HL-60/S4 treated with phorbol 12-myristate 13-acetate at 8.2 ng/mL for 4 days and 3 days (cell line): ENCODE results near the gene SOX5.
"Not testable (repeated sequence)": the region's sequence is repeated elsewhere in the genome, so short reads cannot be mapped to it uniquely, and the experiment has no call there.

Source experiments
- in situ Hi-C: fragments of 300-500 bp; cut with MboI; formaldehyde crosslinking; loops from 2 replicates; pipeline ENCODE4 v1.15.0; 2022; ENCODE audit warnings: low sequenced_read_pairs

SOX5 gene

DNA sequence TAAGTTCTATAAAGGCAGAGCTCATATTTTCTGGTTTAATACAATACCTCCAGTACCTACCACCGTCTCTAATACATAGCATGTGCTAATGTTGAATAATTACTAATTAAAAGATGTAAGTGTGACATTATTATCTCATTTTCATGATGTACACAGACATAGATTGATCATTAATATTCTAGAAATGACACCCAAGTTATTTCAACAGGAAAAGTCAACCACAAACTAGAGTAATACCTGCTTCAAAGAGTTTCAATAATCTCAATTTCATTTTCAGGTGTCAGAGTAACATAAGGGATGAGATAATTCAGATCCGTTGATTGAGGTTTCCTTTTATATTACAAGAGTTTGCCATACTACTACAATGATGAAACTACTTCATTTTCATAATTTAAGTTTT is 388.9 kb downstream of the SOX5 start:
- in situ Hi-C loops = no loop called here

DNA sequence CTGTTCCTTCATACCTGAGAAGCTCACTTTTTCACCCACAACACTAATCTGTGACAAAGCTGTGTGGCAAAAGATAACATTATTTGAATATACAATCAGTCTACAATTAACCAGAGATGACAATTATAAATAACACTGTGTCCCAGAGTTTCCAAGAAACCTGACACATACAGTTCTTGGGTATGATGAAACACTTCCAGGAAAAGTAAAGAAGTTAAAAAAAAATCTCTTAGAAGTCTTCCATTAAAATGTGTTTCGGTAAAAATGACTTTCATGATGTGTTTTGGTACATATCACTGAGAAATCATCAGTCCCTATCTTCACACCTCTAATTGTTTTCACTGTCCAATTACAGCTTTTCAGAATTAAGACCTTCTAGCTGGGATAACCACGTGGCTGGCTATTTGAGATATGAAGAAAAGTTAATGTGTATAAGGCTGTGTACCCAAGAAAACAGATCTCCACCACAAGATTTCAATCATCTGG is 390.2 kb downstream of the SOX5 start:
- in situ Hi-C loops = no loop called here

DNA sequence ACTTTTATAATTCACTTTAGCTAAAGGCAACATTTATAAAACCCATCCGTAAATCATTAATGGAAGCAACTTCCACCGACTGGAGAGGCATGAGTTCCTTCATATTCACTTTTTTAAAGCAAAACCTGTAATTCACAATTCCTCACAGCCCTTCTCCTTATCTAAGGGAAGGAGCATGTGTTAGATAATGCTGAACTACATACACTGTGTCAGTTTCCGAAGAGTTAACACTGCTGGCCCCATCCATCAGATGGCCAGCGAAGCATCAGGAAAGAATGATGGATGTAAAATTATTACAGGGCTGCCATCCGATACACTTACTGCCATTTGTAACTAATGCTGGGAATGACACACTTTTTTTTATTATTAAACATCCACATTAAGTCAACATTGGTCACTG is 392.8 kb downstream of the SOX5 start:
- in situ Hi-C loops = no loop called here

DNA sequence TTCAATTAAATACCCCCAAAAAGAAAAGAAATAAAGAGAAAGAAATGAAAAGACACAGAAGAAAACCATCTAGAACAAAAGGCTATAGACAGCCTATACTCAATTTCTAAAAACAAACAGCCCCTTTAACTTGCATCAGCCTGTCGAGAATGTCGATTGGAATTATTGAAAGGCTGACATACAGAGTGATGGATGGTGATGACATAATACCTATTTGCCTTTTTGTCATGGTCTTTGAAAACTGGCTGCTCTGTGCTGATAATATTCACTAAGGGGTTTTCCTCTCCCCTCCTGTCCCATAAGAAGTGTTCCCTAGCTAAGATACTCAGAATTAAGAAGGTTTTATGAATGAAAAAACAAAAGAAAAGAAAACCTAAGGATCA is 393.7 kb downstream of the SOX5 start:
- in situ Hi-C loops = no loop called here

DNA sequence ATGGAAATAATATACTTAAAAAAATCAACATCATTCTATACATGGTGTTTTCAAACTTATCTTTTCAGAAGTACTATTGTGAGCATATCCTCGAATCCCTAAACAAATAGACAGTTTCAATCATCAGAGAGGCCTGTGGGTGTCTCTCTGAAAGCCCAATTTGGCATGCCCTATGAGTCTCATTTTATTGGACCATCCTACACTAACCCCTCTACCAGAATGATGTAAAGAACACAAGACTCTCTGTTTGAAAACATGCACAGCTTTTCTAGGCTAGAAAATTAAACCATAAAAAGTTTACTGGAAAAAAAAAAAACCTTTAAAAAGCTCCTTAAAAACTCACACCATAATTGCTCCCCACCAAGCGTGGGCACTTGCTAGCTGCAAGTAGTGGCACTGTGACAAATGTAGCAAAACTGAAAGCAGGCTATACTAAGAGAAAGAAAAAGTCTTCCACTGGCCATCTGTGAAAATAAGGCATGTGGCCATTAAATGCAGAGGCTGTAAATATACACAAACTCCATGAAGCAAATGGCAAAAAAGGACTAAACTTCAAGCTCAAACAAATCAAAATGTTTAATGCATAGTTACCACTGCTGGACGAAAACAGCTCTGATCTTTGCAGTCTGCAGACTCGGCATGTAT is 394.2 kb downstream of the SOX5 start:
- in situ Hi-C loops = no loop called here

DNA sequence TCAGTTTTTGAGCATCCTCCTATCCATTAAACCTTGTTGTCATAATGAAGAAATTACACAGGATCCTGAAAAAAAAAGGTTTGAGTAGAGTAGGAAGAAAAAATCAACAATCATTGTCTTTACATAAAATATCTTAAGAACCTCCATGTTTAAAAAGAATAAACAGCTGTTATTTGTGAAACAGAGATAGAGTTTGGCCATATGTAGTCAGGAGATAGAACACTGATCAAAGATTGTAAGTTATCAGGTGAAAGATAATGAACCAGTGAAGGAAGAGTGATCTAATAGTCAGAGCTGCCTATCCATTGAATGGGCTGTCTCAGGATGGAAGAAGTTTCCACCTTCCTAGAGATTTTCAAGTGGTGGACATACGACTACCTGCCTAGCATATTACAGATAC is 397.1 kb downstream of the SOX5 start:
- in situ Hi-C loops = no loop called here

DNA sequence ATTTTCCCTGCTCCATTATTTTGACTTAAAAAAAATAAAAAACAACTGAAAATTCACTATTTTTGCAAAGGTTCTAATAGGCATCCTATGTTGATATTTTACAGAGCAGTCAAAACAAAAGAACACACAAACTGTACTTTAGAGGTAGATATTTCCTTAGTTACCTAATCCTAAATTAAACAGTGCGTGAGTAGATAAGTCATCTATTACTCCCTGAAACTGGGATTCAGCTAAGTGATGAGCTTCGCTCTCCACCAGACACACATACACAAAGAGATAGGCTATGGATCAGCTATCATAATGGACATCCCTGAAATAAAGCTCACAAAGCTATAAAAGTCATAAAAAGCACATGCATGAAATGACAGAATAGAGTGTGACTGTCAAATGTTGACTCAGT is 398.7 kb downstream of the SOX5 start:
- in situ Hi-C loops = no loop called here

DNA sequence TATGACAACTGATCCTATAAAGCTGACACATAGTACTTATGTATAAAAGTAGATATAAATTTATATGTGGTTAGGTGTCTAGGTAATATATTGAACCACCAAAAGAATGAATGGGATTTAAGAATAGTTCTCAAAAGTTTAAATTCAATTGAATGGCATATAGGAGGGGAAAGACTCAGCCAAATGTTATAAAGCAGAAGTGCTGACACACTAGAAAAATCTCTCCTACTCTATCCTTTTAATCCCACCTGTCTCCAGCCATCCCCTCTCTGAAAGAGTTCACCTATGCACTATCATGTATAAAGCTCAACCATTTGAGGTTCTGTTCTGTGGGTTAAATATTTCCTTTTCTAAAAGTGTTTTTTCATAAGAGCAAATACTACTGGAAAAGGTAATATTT is 400.7 kb downstream of the SOX5 start:
- in situ Hi-C loops = no loop called here

DNA sequence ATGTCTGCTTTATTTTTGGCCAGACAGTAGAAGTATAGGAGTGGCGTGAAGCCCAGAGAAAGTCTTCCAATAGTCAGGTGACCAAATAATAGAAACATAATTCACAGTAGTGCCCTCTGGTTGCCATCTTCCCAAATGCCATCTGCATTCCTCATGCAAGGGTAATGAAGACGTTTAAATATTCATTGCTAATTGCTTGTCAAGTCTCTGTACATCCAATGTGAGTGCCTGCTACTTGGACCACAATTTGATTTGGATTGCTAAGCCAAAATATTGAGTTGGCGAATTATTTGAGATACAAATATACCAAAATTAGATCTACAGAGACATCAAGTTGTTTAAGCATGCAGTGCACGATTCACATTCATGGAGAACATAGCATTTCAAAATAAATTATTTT is 402.7 kb downstream of the SOX5 start:
- in situ Hi-C loops = no loop called here

DNA sequence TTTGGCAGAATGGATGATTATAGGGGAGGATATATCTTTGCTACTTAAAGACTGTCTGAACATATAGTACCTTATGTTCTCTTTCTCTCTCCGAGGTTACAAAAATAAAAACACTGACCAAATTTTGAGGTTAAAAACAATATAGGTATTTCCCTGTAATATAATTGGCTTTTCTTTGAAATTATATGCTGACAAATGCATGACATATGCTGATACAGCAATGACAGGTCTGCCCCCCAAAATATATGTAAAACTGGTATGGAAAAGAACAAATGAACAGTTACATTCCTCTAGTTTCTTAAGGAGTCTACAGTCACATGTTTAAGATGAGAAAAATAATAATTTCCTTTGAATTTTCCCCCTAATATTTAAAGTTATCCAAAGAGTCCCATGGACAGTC is 405.7 kb downstream of the SOX5 start:
- in situ Hi-C loops = no loop called here

DNA sequence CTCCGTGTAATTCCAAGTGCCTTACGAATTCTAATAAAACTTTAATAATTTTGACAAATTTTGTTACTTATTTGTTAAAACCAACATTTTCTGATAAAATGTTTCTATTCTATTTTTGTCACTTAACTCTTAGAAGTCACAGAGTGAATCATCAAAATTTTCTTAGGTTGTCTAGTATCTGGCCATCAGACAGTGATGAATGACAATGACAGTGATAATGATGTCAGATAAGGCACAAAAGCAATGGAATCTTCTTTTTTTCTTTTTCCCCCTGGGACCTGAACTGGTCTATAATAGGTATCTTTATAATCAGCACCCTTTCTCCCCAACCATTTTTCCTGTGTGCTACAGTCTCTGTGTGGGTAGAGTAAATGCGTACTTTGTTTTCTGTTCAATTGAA is 407.3 kb downstream of the SOX5 start:
- in situ Hi-C loops = no loop called here

DNA sequence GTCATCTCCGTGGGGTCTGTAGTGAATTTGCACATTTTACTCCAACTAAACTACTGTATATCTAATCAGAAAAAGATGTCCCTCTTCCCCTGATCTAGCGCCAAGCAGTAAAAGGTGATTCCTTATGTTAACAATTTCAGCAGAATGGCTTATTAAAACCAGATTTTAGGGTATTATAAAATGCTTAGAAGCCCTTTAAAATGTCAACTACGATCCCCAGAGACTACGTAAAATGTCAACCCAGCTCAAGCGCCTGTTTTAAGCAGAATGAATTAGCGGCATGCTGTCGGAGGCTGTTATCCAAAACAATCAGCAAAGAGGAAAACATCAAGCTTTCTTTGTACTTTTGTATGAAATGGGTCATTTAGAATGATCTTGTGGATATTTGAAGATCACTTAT is 408.9 kb downstream of the SOX5 start:
- in situ Hi-C loops = no loop called here

DNA sequence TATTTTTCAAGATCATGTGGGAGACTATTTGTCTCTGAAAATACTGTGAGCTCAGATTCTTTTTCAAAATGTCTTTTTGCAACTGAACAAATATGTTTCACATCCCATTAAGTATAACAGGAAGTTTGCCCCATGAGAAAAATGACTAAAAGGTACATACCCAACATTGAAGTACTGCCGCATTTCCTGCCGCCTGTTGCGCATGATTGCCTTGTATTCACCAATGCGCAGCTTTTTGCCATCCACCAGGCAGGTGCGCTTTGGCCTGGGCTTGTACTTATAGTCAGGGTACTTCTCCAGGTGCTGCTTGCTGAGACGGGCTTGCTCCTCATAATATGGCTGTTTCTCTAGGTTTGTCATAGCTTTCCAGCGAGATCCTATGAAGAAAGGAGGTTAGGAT is 413.2 kb downstream of the SOX5 start:
- in situ Hi-C loops = no loop called here

DNA sequence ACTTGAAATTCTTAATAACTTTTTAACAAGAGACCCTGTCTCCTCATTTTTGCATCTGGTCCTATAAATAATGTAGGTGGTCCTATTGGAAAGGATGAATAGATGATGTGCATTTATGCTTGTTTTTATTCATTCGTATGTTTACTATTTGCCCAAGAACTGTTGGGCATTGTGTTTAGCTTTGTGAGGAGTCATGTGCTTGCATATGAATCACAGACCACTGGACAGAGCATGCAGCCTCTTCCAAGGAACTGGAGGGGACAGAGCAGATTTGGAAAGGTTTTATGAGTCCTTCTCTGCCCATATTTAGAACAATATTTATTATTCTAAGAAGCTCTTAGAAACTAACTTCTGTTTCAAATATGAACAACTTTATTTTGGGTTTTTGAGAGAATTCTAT is 414.0 kb downstream of the SOX5 start:
- in situ Hi-C loops = no loop called here

DNA sequence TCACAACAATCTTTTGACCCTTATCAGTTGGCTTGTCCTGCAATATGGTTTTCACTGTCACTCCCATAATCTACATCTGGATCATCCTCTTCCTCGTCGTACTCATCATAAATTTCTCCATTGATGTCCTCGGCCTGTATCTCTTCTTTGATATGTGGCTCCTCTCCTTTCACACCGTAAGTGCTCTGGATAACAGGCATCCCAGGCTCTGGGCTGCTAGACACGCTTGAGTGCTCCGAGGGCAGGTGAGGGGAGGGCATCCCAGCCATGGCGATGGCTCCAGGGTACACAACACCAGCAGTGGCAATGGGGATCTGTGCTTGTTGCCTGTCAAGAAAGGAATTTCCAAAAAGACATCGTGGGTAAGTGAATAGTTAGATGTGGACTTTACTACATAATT is 415.3 kb downstream of the SOX5 start:
- in situ Hi-C loops = no loop called here

DNA sequence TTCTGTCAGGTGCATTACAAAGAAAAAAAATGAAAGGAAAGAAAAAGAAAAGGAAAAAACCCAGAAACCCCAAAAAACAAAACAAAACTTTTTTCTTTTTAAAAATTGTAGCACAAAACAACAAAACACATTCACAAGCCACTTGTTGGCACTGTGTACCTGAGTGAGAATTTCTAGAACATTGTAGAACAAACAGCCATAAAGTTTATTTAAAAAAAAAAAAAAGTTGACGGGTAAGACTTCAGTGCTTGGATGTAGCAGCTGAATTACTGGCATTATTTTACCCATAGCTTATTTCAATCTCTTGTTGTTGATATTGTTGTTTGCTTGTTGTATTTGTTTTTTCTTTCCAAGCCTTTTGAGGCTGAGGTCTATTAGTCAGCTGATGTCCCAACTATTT is 415.8 kb downstream of the SOX5 start:
- in situ Hi-C loops = no loop called here

DNA sequence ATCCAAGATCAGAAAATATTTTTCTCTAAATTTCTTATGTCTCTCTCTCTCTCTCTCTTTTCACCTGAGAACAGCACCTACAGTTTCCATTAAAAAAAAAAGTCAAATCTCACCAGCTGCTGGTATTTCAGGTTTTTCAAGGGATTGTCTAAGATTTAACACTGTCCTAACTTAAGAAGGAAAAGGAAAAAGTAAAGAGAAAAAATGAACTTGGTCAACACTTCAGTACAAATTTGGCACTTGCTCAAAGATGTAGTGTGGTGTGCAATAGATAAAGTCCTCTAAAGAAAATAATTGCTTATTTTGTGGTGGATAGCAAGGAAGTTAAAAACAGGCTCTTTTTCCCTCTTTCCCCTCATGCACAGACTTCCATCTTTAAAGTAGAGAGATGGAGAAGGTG is 416.2 kb downstream of the SOX5 start:
- in situ Hi-C loops = no loop called here

DNA sequence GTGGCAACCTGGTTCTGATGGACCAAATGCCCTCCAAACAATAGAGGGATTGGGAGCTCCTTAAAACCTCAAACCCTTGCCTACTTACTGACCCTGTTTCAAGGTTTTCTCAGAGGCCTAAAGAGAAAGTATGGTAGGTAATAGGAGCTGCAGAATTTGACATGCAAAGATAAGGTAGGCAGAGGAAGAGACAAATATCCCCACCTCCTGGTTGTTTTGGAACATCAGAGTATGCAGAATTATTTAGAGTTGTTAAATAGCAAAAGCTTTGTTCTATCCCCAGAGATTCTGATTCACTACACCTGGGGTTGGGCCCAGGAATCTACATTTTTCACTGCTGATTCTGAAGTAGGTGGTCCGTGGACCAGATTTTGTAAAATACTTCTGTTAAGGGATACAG is 421.2 kb downstream of the SOX5 start:
- in situ Hi-C loops = no loop called here

DNA sequence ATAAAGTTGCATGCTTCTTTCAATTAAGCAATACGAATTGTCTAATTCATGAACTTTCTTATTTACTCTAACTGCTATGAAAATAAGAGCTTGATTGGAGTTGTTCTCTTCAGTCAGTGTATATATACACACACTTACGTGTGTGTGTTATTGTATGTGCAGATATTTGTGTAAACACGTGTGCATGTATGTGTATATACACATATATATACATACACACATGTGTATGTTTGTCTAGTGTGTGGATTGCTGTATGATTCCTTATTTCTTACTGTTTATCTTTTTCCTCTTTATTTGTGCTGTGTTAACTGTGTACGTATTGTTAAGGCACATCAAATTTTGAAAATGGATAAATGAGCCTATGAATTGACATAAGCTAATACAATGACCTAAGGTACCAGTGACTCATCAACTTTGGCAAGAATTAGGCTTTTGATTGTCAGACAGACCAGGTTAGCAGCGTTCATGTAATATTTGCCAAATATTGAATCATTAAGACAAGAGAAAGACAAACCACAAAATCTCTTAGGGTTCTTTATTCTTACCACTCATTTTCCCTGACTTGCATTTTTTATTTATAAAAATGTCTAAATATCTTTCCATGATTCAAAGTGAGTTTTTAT is 423.9 kb downstream of the SOX5 start:
- in situ Hi-C loops = no loop called here

DNA sequence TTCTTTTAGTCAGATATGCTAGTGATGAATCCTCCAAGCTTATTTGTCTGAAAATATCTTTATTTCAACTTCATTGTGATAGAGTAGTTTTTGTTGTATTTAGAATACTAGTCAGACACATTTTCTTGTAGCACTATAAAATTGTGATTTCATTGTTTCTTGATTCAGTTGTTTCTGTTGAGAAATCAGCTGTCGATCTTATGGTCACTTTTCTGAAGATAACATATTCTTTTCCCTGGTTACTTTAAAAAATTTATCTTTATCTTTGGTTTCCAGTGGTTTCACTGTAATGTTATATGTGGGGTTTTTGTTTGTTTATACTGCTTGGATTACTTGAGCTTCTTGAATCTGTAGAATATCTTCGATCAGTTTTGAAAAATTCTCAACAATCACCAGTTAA is 426.1 kb downstream of the SOX5 start:
- in situ Hi-C loops = no loop called here

DNA sequence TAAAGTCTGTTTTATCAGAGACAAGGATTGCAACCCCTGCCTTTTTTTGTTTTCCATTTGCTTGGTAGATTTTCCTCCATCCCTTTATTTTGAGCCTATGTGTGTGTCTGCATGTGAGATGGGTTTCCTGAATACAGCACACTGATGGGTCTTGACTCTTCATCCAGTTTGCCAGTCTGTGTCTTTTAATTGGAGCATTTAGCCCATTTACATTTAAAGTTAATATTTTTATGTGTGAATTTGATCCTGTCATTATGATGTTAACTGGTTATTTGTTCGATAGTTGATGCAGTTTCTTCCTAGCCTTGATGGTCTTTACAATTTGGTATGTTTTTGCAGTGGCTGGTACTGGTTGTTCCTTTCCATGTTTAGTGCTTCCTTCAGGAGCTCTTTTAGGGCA is 430.0 kb downstream of the SOX5 start:
- in situ Hi-C loops = not testable (repeated sequence)

DNA sequence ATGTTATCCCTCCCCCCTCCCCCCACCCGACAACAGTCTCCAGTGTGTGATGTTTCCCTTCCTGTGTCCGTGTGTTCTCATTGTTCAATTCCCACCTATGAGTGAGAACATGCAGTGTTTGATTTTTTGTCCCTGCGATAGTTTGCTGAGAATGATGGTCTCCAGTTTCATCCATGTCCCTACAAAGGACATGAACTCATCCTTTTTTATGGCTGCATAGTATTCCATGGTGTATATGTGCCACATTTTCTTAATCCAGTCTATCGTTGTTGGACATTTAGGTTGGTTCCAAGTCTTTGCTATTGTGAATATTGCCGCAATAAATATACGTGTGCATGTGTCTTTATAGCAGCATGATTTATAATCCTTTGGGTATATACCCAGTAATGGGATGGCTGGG is 433.7 kb downstream of the SOX5 start:
- in situ Hi-C loops = not testable (repeated sequence)

DNA sequence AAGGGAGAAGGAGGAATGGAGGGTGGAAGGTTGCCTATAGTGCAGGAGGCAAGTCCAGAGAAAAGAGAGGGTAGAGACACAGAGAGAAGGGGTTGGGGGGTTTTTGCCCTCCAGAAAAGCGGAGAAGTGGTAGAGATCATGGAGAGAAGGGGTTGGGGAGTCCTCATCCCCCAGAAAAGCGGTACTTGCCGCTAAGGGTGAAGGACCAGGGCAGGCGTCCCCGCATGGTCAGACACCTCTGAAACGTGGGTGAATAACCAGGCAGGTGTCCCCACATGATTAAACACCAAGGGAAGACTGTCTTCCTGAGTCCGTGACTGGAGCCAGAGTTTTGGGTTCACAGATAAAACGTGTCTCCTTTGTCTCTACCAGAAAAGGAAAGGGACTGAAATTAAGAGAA is 439.0 kb downstream of the SOX5 start:
- in situ Hi-C loops = no loop called here
